H54 (cell line): ENCODE measurements around the gene APC2.
"Not testable (repeated sequence)": the region's sequence is repeated elsewhere in the genome, so short reads cannot be mapped to it uniquely, and the experiment has no call there.

Source experiments
- DNase-seq: peaks from one replicate; pipeline ENCODE4 v3.0.0; 2011; ENCODE audit warnings: low spot score, mixed read lengths; ENCODE audit not compliant: insufficient read length
- FAIRE-seq: peaks from 3 replicates; lab custom pipeline; 2011; peaks lifted over from hg19 to GRCh38; lab: Jason Lieb, UNC
- POLR2A ChIP-seq: IDR thresholded peaks from 2 replicates; pipeline ENCODE4 v1.6.1; 2011; ENCODE audit warnings: low read depth, mild to moderate bottlenecking, low read length

APC2 gene

GRCh38 chr19:1474765-1475351 is 24.9 kb downstream of the APC2 start:
- DNase-seq (no peak), FAIRE-seq (no peak)
- TF ChIP-seq POLR2A = no peak

GRCh38 chr19:1475751-1476437 is 26.0 kb downstream of the APC2 start:
- no peak for DNase-seq
- no peak for TF ChIP-seq POLR2A
- no peak for FAIRE-seq

- not testable (repeated sequence) for FAIRE-seq, DNase-seq
Observed at GRCh38 chr19:1477056-1477455, 27.1 kb downstream of the APC2 start.

DNA sequence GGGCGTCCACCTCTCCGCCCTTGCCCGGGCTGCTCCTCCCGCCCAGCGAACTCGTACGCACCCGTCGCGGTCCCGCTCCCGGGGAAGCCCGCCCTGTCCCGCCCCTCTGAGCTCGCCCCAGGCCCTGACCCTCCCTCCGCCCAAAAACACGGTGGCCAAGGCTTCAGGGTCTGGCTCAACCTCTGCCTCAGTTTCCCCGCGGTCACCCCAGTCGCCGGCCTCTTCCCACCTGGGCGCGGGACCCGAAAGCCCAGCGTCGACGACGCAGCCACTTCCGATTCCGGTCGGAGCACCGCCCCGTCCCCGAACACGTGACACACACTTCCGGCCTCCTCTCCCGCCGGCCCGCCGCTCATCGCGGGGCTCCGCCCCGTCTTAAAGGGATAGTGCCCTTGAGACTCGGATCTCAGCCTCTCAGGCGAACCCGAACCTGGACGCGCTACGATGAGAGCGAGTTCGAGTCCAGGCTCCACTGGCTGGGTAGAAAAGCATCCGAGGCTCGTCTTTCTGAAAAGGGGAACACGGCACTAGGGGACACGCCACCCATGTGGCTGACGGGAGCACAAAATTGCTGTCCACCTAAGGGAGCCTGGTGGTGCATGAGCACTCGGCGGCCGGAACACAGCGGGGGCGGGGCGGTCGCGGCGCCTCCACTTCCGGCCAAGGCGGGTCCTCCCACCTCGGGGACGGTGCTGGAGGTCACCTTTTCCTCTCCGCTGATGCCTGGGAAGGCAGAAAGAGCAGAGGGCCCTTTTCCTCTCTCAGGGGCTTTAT is 29.2 kb downstream of the APC2 start, which contains the start of gene C19orf25:
Gene C19orf25, minus strand, starts transcription at position 282 of the 774 bp plus-strand sequence. CDS start 312 bp downstream, outside the sequence.
- TF ChIP-seq POLR2A = peak; percentile 49
- FAIRE-seq (peak; percentile 80), DNase-seq (peak; percentile 98)

DNA sequence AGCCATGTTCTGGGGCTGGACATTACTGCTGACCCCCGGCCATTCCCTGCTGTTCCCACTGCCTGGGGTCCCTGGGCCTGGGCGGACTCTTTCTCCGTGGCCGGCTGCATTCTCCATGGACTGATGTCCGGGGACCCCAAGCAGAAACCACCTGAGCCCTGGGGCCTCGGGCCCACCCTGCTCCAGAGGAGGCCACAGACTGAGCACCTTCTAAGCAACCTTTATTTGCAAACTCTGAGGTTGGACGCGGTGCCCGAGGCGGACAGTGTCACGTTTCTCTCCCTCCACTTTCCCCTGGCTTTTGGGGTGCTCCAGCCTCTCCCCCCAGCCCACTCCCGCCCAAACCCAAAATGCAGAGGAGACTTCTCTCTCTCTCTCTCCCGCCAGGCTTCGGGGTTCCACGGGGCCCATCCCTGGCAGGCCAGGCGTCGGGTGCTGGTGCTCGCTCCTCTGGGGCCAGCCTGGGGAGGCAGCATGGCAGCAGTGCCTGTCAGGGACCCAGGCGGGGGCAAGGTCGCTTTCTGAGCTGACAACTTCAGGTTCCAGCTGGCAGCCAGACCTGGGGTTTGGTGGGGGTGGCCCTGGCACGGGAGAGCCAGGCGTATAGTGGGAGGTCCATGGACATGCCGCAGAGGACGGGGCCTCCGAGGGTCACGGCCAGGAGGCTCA is 31.4 kb downstream of the APC2 start:
- FAIRE-seq (no peak), DNase-seq (no peak)
- TF ChIP-seq POLR2A = no peak

- DNase-seq = no peak
- no peak for FAIRE-seq
- no peak for TF ChIP-seq POLR2A
Observed at GRCh38 chr19:1481893-1482360, 32.0 kb downstream of the APC2 start.

GRCh38 chr19:1482361-1483130 is 32.6 kb downstream of the APC2 start:
- FAIRE-seq (no peak), DNase-seq (no peak)
- no peak for TF ChIP-seq POLR2A

DNA sequence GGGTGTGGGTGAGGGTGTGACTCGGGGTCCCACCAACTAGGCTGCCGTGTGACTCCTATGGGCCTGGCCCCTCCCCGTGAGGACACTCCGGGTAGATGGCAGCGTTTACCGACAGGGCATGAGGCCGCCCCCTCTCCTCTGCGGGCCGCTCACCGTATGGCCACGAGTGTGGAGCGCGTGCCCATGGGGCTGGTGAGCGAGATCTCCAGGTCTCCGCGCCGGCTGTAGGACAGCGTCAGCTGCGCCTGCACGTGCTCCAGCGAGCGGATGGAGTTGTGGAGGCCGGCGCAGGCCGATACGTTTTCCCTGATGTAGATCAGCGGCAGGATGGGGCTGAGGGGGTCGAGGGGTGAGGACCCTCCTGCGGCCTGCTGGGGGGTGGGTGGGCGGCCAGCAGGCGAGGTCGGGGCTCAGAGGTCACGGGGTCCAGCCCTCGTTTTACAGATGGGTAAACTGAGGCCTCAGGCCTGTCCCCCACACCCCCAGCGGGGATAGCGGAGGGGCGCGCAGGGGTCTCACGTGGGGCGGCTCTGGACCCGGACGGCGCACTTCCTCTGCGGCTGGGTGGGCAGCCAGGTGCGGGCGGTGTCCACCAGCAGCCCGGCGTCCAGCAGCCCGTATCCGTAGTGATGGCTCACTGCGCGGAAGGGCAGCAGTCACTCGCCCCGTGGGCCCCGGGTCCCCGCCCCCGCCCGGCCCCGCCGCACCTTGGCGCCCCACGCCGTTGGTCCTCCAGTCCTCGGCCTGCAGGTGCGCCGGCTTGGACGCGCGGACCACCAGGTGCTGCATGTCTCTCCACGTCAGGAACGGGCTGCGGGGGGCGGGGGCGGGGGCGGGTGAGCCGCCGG is 33.4 kb downstream of the APC2 start:
- no peak for TF ChIP-seq POLR2A
- no peak for DNase-seq
- FAIRE-seq = no peak

GRCh38 chr19:1483979-1484428 is 34.1 kb downstream of the APC2 start:
- DNase-seq (no peak), FAIRE-seq (no peak)
- TF ChIP-seq POLR2A = no peak

- FAIRE-seq (no peak), DNase-seq (no peak)
- TF ChIP-seq POLR2A = no peak
Observed at GRCh38 chr19:1486720-1487575, 37.0 kb downstream of the APC2 start.

- DNase-seq = no peak
- FAIRE-seq = no peak
- no peak for TF ChIP-seq POLR2A
Observed at GRCh38 chr19:1487576-1488281, 37.8 kb downstream of the APC2 start.
